LNCAP (cell line): ENCODE measurements around the gene ZSCAN5A.

Experiments
- TF ChIP-seq, protein P1 (sequence below): fragments of 450-650 bp; IDR thresholded peaks from 2 replicates; pipeline ENCODE4 v1.5.1; 2017; ENCODE audit warnings: mild to moderate bottlenecking

The ZSCAN5A gene

GRCh38 chr19:56221851-56222250 is 92.8 kb downstream of the ZSCAN5A start:
- TF ChIP-seq, protein P1, sequence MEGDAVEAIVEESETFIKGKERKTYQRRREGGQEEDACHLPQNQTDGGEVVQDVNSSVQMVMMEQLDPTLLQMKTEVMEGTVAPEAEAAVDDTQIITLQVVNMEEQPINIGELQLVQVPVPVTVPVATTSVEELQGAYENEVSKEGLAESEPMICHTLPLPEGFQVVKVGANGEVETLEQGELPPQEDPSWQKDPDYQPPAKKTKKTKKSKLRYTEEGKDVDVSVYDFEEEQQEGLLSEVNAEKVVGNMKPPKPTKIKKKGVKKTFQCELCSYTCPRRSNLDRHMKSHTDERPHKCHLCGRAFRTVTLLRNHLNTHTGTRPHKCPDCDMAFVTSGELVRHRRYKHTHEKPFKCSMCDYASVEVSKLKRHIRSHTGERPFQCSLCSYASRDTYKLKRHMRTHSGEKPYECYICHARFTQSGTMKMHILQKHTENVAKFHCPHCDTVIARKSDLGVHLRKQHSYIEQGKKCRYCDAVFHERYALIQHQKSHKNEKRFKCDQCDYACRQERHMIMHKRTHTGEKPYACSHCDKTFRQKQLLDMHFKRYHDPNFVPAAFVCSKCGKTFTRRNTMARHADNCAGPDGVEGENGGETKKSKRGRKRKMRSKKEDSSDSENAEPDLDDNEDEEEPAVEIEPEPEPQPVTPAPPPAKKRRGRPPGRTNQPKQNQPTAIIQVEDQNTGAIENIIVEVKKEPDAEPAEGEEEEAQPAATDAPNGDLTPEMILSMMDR: no peak

- TF ChIP-seq, protein P1: no peak
Measured at GRCh38 chr19:56218961-56219360, 95.7 kb downstream of the ZSCAN5A start.

DNA sequence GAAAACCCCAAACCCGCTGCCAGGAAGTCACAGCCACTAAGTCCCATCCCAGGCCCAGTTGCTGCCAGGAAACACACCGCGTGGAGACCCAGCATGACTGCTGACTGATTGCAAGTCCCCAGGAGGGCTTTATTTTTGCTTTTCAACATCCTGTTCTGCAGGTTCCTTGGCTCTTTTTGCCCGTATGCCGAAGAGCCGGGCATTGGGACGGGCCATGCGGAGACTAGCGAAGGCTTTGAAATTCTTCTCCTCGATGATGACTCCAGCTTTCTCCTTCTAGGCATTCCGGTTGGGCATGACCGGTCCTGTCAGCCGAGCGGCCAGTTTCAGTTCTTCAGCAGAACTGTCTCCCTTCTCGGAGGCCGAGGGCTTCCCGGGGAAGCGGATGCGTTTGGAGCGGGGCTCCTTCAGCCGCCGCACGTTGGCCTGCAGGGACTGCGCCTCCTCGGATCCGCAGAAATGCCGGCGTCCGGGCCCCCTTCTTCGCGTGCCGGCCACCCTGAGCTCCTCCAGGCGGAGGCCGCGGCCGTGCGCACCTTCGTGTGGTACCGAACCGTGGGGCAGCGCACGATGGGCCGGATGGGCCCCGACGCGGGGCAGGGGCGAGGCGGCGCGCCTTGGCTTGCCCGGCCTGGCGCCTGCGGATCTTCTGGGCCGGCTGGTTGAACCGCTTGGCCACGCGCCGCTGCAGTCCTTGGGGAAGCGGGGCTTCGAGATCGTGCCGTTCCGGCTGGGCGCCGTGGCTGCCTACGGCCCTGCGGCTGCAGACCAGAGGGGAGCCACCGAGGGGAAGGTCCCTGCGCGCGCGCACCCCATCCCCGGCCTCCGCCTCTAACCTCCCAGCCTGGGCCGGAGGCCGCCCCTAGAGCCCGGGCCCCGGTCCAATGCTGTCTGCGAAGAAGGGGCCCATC is 97.3 kb downstream of the ZSCAN5A start:
- TF ChIP-seq, protein P1: no peak

- TF ChIP-seq, protein P1: no peak
Measured at GRCh38 chr19:56211718-56212117, 102.9 kb downstream of the ZSCAN5A start.

DNA sequence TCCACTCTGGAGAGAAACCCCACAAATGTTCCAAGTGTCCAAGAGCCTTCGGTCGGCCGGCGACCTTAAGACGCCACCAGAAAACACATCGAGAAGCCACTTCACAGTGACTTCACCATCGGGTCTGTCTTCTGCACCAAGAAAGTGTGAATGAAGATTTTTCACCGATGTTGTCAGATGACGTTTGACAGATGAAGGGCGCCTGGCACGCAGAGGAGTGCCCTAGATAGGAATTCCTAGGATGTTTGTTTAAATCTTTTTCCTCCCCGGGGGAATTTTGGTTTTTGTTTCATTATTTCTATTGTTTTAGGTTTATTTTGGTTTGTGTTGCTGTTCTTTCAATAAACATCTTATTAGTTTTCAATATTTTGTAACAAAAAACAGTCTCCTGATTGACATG is 105.5 kb downstream of the ZSCAN5A start:
- TF ChIP-seq, protein P1: no peak

- TF ChIP-seq, protein P1: no peak
Measured at GRCh38 chr19:56201973-56202372, 112.7 kb downstream of the ZSCAN5A start, which contains the start of gene ZSCAN5C. Gene ZSCAN5C, plus strand, starts transcription at chr19:56202273. Its CDS starts 3,641 bp downstream, at chr19:56205914.

GRCh38 chr19:56199687-56200086 is 115.0 kb downstream of the ZSCAN5A start:
- TF ChIP-seq, protein P1: no peak
